Measurements from ENCODE around the gene AFMID. TPM values are rescaled to one million over a fixed set of nuclear protein-coding genes. Genes with fewer than 3 reads are reported as not detected.

The AFMID gene
- total and polyA plus RNA-seq, 2 donors (not counting 3 experiments of a cell fraction or from before 2014, with no cell fraction given), result 33.5 to 42.9 TPM

- no peak overlapping the region for H3K9ac ChIP-seq (replicated peaks; ENCODE audit: extremely low read depth, insufficient read depth, low read length)
- CTCF ChIA-PET, result no interaction called here
- FAIRE-seq, result no peak
Observed at GRCh38 chr17:78205124-78205775, 18.1 kb downstream of the AFMID start.

More at GRCh38 chr17:78205124-78205775, 18.1 kb downstream of the AFMID start:
- dilution Hi-C loops (cut with MboI; ENCODE audit: extremely low pct_ligation_motif_present, low sequenced_read_pairs) (no loop called here), intact Hi-C loops (cut with micrococcal nuclease) (no loop called here)
- Histone ChIP-seq H3K4me3 (replicated peaks in 1 of 3; ENCODE audit: insufficient read depth in 1 of 3, low read depth in 1 of 3, low read length in 3 of 3) (no peak overlapping the region), H3K36me3 (ENCODE audit: control insufficient read depth in 2 of 2, extremely low read depth in 1 of 2, insufficient read depth in 2 of 2, low read length in 2 of 2) (peaks cover 0 to 12% of the 10 kb centered on the region in 2 experiments), H3K4me1 (ENCODE audit: control insufficient read depth, extremely low read depth, insufficient read depth, low read length) (no peaks in the 10 kb centered on the region), H4K20me1 (replicated peaks; ENCODE audit: control insufficient read depth, extremely low read depth, insufficient read depth, low read length) (no peaks in the 10 kb centered on the region), H3K27me3 (ENCODE audit: control insufficient read depth in 2 of 2, insufficient read depth in 2 of 2, low read length in 2 of 2) (no peaks in the 10 kb centered on the region), H3K4me2 (ENCODE audit: insufficient read depth, low read length) (no peak overlapping the region), H2AFZ (ENCODE audit: low read depth, low read length) (no peak overlapping the region), H3K9me3 (replicated peaks; ENCODE audit: control insufficient read depth, insufficient read depth, low read length) (no peaks in the 10 kb centered on the region), H3K79me2 (ENCODE audit: control insufficient read depth, insufficient read depth, low read length) (no peaks in the 10 kb centered on the region), H3K27ac (ENCODE audit: insufficient read depth, low read depth, low read length) (no peak overlapping the region), H3K9me1 (replicated peaks; ENCODE audit: control insufficient read depth, extremely low read depth, insufficient read depth, low read length) (no peaks in the 10 kb centered on the region)
- POLR2A ChIA-PET, result no interaction called here
- no peak for TF ChIP-seq POLR2AphosphoS5 (IDR thresholded peaks at IDR 0.05; ENCODE audit: insufficient read depth, low read depth, low read length)
- TF ChIP-seq POLR2A (IDR thresholded peaks at IDR 0.05; ENCODE audit: low read depth, low read length), result no peak
- no peak for TF ChIP-seq MAX (IDR thresholded peaks at IDR 0.05; ENCODE audit: insufficient read depth, insufficient read length)
- no peak for TF ChIP-seq JUN (IDR thresholded peaks at IDR 0.05; ENCODE audit: borderline replicate concordance, insufficient read depth, insufficient read length, low read depth)
- TF ChIP-seq FOS (IDR thresholded peaks at IDR 0.05; ENCODE audit: borderline replicate concordance, insufficient read depth, low read length), result no peak
- TF ChIP-seq CTCF (IDR thresholded peaks at IDR 0.05; ENCODE audit: extremely low read depth in 1 of 2, insufficient read depth in 1 of 2, low read depth in 1 of 2, low read length in 2 of 2), result no peak
- no peak for TF ChIP-seq MYC (IDR thresholded peaks at IDR 0.05; ENCODE audit: low read depth, low read length)
- TF ChIP-seq EZH2 (IDR thresholded peaks at IDR 0.05; ENCODE audit: borderline replicate concordance, low read depth, low read length, severe bottlenecking), result no peak
- TF ChIP-seq GATA2 (IDR thresholded peaks at IDR 0.05; ENCODE audit: insufficient read depth, insufficient read length, low read depth, low read length), result no peak
- DNase-seq (ENCODE audit: low read depth, low spot score), result no peak
- BruUV-seq (replicated peaks), result no TSS peak
